PC-9 (cell line): ENCODE measurements around the gene INPP5A. TPM values are rescaled to one million over a fixed set of nuclear protein-coding genes. Genes with fewer than 3 reads are reported as not detected.

Experiments
- BruUV-seq: library from RNA; stranded (reverse); fragments of 400-500 nt; replicated peaks from 2 replicates; lab custom pipeline; 2021; lab: Mats Ljungman, UMichigan
- CTCF ChIA-PET: fragments of 300-600 bp; sonication (Branson Sonifier 250); formaldehyde crosslinking; loops from one replicate; lab custom pipeline; 2022; ENCODE audit warnings: antibody characterized with exemption; lab: Charles Lee
- POLR2A ChIA-PET: fragments of 300-600 bp; sonication (Branson Sonifier 250); formaldehyde crosslinking; loops from one replicate; lab custom pipeline; 2022; ENCODE audit warnings: antibody characterized with exemption; ENCODE audit not compliant: unreplicated experiment; lab: Charles Lee
- DNase-seq, 2 experiments: peaks; one replicate each; pipeline versions ENCODE4 v3.0.0 to v3.0.0-alpha.2; 2015 to 2022; ENCODE audit warnings: mixed read lengths in 1 of 2
- H2AFZ ChIP-seq: fragments of 200-600 bp; sonication (generic); 2 replicates; pipeline ENCODE4 v1.8.1; 2017; ENCODE audit warnings: antibody characterized with exemption
- H3F3A ChIP-seq: fragments of 200-600 bp; sonication (generic); 2 replicates; pipeline ENCODE4 v1.8.1; 2017; ENCODE audit warnings: antibody characterized with exemption, mild to moderate bottlenecking, low read depth; ENCODE audit not compliant: insufficient read depth
- H3K27ac ChIP-seq: fragments of 200-600 bp; sonication (generic); 2 replicates; pipeline ENCODE4 v1.6.1; 2016; ENCODE audit warnings: mixed run types
- H3K27me3 ChIP-seq: fragments of 200-600 bp; sonication (generic); 2 replicates; pipeline ENCODE4 v1.6.1; 2016; ENCODE audit warnings: low read depth, mixed run types; ENCODE audit not compliant: insufficient read depth
- H3K36me3 ChIP-seq: fragments of 200-600 bp; sonication (generic); 2 replicates; pipeline ENCODE4 v1.6.1; 2016; ENCODE audit warnings: low read depth, mixed run types
- H3K4me1 ChIP-seq: fragments of 200-600 bp; sonication (generic); replicated peaks from 2 replicates; pipeline ENCODE4 v1.6.1; 2016; ENCODE audit warnings: mixed run types; ENCODE audit not compliant: insufficient read depth
- H3K4me2 ChIP-seq: fragments of 200-600 bp; sonication (generic); 2 replicates; pipeline ENCODE4 v1.6.1; 2017; ENCODE audit warnings: mixed run types
- H3K4me3 ChIP-seq: fragments of 200-600 bp; sonication (generic); 2 replicates; pipeline ENCODE4 v1.6.1; 2016; ENCODE audit warnings: mixed run types
- H3K79me2 ChIP-seq: fragments of 200-600 bp; sonication (generic); 2 replicates; pipeline ENCODE4 v1.6.1; 2017; ENCODE audit warnings: low read depth, mixed run types
- H3K9me2 ChIP-seq: fragments of 200-600 bp; sonication (generic); 2 replicates; pipeline ENCODE4 v1.8.1; 2017; ENCODE audit warnings: mild to moderate bottlenecking; ENCODE audit not compliant: insufficient read depth
- H3K9me3 ChIP-seq: fragments of 200-600 bp; sonication (generic); 2 replicates; pipeline ENCODE4 v1.8.1; 2016; ENCODE audit warnings: low read depth; ENCODE audit not compliant: insufficient read depth
- H4K20me1 ChIP-seq: fragments of 200-600 bp; sonication (generic); 2 replicates; pipeline ENCODE4 v1.8.1; 2017; ENCODE audit not compliant: insufficient read depth
- CTCF ChIP-seq: fragments of 200-600 bp; sonication (generic); conservative IDR thresholded peaks from 2 replicates; pipeline ENCODE4 v1.6.1; 2017; ENCODE audit warnings: mixed run types, antibody characterized with exemption, mild to moderate bottlenecking, moderate library complexity
- EZH2 ChIP-seq: fragments of 200-600 bp; sonication (generic); IDR thresholded peaks from 2 replicates; pipeline ENCODE4 v1.8.0; 2017; ENCODE audit warnings: antibody characterized with exemption, low read depth
- intact Hi-C: fragments of 100-400 bp; cut with micrococcal nuclease; formaldehyde crosslinking; loops from one replicate; pipeline ENCODE4 v1.10.0; 2022; ENCODE audit not compliant: unreplicated experiment
- total RNA-seq: library from RNA; stranded (reverse); gene quantifications from 2 replicates; pipeline ENCODE4 v1.2.3, GENCODE V29; 2021

The INPP5A gene
- total RNA-seq, 1 experiment from 2014 or later: 18.4 TPM

- H3K27ac ChIP-seq: no peak overlapping the region
- no peaks in the 10 kb centered on the region for H4K20me1 ChIP-seq
- CTCF ChIA-PET: no interaction called here
- peaks cover 3% of the 10 kb centered on the region for H3K4me1 ChIP-seq
- no peaks in the 10 kb centered on the region for H3K79me2 ChIP-seq
- H3K9me2 ChIP-seq: no peaks in the 10 kb centered on the region
- no peak overlapping the region for H3K4me2 ChIP-seq
- intact Hi-C loops: no loop called here
- no peaks in the 10 kb centered on the region for H3F3A ChIP-seq
- no peak overlapping the region for H2AFZ ChIP-seq
- no peaks in the 10 kb centered on the region for H3K27me3 ChIP-seq
- BruUV-seq: no TSS peak
- no peak for DNase-seq
- POLR2A ChIA-PET: no interaction called here
- TF ChIP-seq CTCF: no peak
- TF ChIP-seq EZH2: no peak
- no peaks in the 10 kb centered on the region for H3K36me3 ChIP-seq
- no peaks in the 10 kb centered on the region for H3K9me3 ChIP-seq
- no peak overlapping the region for H3K4me3 ChIP-seq
These were observed 26.2 kb upstream of the INPP5A start for GRCh38 chr10:132511121-132512051.

- no peak overlapping the region for H3K4me3 ChIP-seq
- TF ChIP-seq CTCF: no peak
- TF ChIP-seq EZH2: no peak
- no peak overlapping the region for H3K4me2 ChIP-seq
- no peaks in the 10 kb centered on the region for H3K36me3 ChIP-seq
- H3K27ac ChIP-seq: no peak overlapping the region
- no peak for DNase-seq
- H3K9me3 ChIP-seq: no peaks in the 10 kb centered on the region
- ChIA-PET CTCF (no interaction called here), POLR2A (no interaction called here)
- intact Hi-C loops: no loop called here
- peaks cover 9% of the 10 kb centered on the region for H3K4me1 ChIP-seq
- no peaks in the 10 kb centered on the region for H3F3A ChIP-seq
- H4K20me1 ChIP-seq: no peaks in the 10 kb centered on the region
- H3K27me3 ChIP-seq: no peaks in the 10 kb centered on the region
- no peaks in the 10 kb centered on the region for H3K9me2 ChIP-seq
- no TSS peak for BruUV-seq
- no peaks in the 10 kb centered on the region for H3K79me2 ChIP-seq
- H2AFZ ChIP-seq: no peak overlapping the region
These were observed 25.5 kb upstream of the INPP5A start for GRCh38 chr10:132512052-132512442.

- no peak overlapping the region for H3K4me3 ChIP-seq
- no TSS peak for BruUV-seq
- H3K9me3 ChIP-seq: no peaks in the 10 kb centered on the region
- no peak for DNase-seq
- CTCF ChIA-PET: interaction anchor here (0.6 kb wide), 1 partner anchor 51 kb away, joined by 3 read pairs; no protein-coding TSS in a partner anchor
- POLR2A ChIA-PET: interaction anchor here (0.6 to 0.7 kb wide), 2 partner anchors 19 to 58 kb away, joined by 4 to 5 read pairs; no protein-coding TSS in a partner anchor
- H3K9me2 ChIP-seq: no peaks in the 10 kb centered on the region
- H3K4me2 ChIP-seq: no peak overlapping the region
- intact Hi-C loops: no loop called here
- H2AFZ ChIP-seq: no peak overlapping the region
- TF ChIP-seq CTCF (no peak), EZH2 (no peak)
- H3K79me2 ChIP-seq: no peaks in the 10 kb centered on the region
- no peak overlapping the region for H3K27ac ChIP-seq
- H3F3A ChIP-seq: 0 out of 2 replicates have a peak, but pooled peaks cover 3% of the 10 kb centered on the region
- H3K27me3 ChIP-seq: no peaks in the 10 kb centered on the region
- no peaks in the 10 kb centered on the region for H4K20me1 ChIP-seq
- no peaks in the 10 kb centered on the region for H3K36me3 ChIP-seq
- peaks cover 14% of the 10 kb centered on the region for H3K4me1 ChIP-seq
These were observed 24.8 kb upstream of the INPP5A start for GRCh38 chr10:132512693-132513345.
